ENCODE results near the gene CAP1.

GRCh38 chr1:39992234-39992633 lies 48.3 kb upstream of the CAP1 start:
- TF ChIP-seq EZH2 (optimal IDR thresholded peaks at IDR 0.05; ENCODE audit: low read depth, low read length): no peak
- TF ChIP-seq, protein P1, sequence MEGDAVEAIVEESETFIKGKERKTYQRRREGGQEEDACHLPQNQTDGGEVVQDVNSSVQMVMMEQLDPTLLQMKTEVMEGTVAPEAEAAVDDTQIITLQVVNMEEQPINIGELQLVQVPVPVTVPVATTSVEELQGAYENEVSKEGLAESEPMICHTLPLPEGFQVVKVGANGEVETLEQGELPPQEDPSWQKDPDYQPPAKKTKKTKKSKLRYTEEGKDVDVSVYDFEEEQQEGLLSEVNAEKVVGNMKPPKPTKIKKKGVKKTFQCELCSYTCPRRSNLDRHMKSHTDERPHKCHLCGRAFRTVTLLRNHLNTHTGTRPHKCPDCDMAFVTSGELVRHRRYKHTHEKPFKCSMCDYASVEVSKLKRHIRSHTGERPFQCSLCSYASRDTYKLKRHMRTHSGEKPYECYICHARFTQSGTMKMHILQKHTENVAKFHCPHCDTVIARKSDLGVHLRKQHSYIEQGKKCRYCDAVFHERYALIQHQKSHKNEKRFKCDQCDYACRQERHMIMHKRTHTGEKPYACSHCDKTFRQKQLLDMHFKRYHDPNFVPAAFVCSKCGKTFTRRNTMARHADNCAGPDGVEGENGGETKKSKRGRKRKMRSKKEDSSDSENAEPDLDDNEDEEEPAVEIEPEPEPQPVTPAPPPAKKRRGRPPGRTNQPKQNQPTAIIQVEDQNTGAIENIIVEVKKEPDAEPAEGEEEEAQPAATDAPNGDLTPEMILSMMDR (IDR thresholded peaks at IDR 0.05; ENCODE audit: low read length): no peak
